Measurements from ENCODE around the gene ADGRG6.

ADGRG6 gene

DNA sequence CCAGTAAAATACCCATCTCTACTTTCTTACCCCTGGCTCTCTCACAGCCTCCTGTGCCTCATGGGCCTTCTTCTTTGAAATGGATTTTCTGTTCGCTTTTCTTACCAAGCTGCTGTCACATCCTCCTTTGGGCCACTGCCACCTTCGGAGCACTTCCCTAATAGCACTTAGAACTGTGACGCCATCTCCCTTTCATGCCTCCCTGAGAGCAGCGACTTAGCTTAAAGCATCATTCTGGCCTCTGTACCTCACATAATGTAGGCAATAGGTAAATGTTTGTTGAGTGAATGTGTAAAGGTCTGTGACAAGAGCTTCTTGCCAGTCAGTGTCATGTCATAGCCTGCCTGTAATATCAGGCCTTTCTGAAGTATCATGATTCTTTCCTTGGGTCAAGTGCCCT is 78.8 kb downstream of the ADGRG6 start:
- no peak overlapping the region for H3K9ac ChIP-seq (ENCODE audit: insufficient read length)
- no peak for DNase-seq (ENCODE audit: low read depth, low spot score)
- no peak for TF ChIP-seq EZH2 (IDR thresholded peaks at IDR 0.05)
- no peak for TF ChIP-seq POLR2AphosphoS5 (IDR thresholded peaks at IDR 0.05; ENCODE audit: borderline replicate concordance, low read depth, low read length)
- no peak for TF ChIP-seq FOXP2 (optimal IDR thresholded peaks at IDR 0.05; ENCODE audit: control extremely low read depth, extremely low read length, insufficient read depth)
- no peaks in the 10 kb centered on the region for H3K9me3 ChIP-seq (ENCODE audit: low read depth, low read length)
- H3K4me3 ChIP-seq = no peak overlapping the region
- no peaks in the 10 kb centered on the region for H3K36me3 ChIP-seq (ENCODE audit: insufficient read depth, low read length)
- no peak overlapping the region for H3K27ac ChIP-seq

DNA sequence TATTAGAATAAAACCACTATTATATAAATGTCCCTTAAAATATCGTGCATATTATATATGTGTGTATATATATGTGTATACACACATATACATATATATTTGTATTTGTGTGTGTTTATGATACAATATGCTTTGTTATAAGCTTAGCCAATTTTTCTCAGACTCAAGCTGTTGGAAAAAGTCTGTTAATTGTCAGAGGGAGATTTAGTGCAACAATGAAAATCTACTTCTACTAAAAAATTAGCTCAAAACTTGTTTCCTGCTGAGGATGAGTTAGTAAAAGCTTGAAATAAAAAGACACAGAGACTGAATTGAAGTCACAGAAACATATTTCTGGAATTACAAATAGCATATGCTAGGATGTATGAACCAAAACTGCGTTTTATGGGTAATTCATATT is 79.4 kb downstream of the ADGRG6 start:
- no peaks in the 10 kb centered on the region for H3K9me3 ChIP-seq (ENCODE audit: low read depth, low read length)
- TF ChIP-seq POLR2AphosphoS5 (IDR thresholded peaks at IDR 0.05; ENCODE audit: borderline replicate concordance, low read depth, low read length) (no peak), EZH2 (IDR thresholded peaks at IDR 0.05) (no peak), FOXP2 (optimal IDR thresholded peaks at IDR 0.05; ENCODE audit: control extremely low read depth, extremely low read length, insufficient read depth) (no peak)
- DNase-seq (ENCODE audit: low read depth, low spot score) = no peak
- no peak overlapping the region for H3K4me3 ChIP-seq
- no peak overlapping the region for H3K9ac ChIP-seq (ENCODE audit: insufficient read length)
- no peaks in the 10 kb centered on the region for H3K36me3 ChIP-seq (ENCODE audit: insufficient read depth, low read length)
- H3K27ac ChIP-seq = no peak overlapping the region

DNA sequence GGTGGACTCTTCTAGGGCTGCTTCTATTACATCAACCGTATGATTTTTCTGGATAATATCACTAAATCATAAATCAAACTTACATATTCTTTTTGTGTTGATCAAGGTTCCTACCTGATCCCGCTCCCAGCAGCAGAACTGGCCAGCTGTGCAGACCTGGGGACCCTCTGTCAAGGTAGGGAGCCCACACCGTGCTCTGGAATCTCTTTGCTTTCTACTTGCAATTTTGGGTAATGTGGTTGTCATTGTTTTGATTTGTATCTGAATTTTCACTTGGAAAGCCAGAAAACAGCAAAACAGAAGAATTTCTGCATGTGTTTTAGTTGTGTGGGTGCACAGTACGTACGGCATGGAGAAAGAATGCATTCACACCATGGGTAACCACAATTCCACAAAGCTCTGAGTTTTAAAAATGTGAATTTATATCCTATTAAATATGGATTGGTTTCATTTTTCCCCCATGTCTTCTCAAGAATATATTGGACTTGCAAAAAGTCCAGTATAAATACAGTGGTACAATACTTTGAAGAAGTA is 80.1 kb downstream of the ADGRG6 start:
- H3K36me3 ChIP-seq (ENCODE audit: insufficient read depth, low read length) = no peaks in the 10 kb centered on the region
- DNase-seq (ENCODE audit: low read depth, low spot score) = no peak
- H3K4me3 ChIP-seq = no peak overlapping the region
- H3K9ac ChIP-seq (ENCODE audit: insufficient read length) = no peak overlapping the region
- TF ChIP-seq EZH2 (IDR thresholded peaks at IDR 0.05) = no peak
- TF ChIP-seq FOXP2 (optimal IDR thresholded peaks at IDR 0.05; ENCODE audit: control extremely low read depth, extremely low read length, insufficient read depth) = no peak
- no peak for TF ChIP-seq POLR2AphosphoS5 (IDR thresholded peaks at IDR 0.05; ENCODE audit: borderline replicate concordance, low read depth, low read length)
- H3K27ac ChIP-seq = no peak overlapping the region
- H3K9me3 ChIP-seq (ENCODE audit: low read depth, low read length) = no peaks in the 10 kb centered on the region

DNA sequence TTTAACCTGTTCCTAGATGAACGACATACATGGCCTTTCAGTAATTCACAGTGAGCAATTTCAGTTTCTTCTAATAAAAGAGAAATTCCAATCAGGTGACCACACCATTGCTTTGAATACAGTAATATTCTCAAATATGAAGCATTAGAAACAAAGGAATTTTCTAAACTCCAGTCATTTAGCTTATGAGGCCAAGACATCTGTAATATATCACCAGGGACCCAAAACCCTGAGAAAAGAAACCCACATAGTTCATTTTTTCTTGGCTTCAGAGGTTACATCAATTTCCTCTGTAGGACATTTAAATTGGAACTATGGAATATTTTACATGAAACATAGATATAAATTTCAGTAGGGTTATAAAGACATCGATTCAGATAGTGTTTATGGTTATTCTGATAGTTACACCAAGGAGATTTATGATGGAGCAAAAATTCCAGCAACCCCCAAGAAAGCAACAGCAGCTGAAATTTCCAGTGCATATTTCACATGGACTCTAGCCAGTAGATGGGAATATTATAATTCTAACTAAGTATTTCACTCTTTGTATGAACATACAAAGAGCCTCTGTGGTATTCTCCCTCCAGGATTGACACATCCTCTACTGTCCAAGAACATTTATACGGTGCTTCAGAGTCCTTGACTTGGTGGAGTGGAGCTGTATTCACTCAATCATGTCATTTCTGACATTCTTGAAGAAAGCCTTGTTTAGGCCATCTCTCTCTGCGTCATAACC is 82.9 kb downstream of the ADGRG6 start:
- no peak for DNase-seq (ENCODE audit: low read depth, low spot score)
- Histone ChIP-seq H3K36me3 (ENCODE audit: insufficient read depth, low read length) (no peaks in the 10 kb centered on the region), H3K9me3 (ENCODE audit: low read depth, low read length) (no peaks in the 10 kb centered on the region), H3K9ac (ENCODE audit: insufficient read length) (no peak overlapping the region), H3K4me3 (no peak overlapping the region), H3K27ac (no peak overlapping the region)
- no peak for TF ChIP-seq FOXP2 (optimal IDR thresholded peaks at IDR 0.05; ENCODE audit: control extremely low read depth, extremely low read length, insufficient read depth)
- TF ChIP-seq POLR2AphosphoS5 (IDR thresholded peaks at IDR 0.05; ENCODE audit: borderline replicate concordance, low read depth, low read length) = no peak
- TF ChIP-seq EZH2 (IDR thresholded peaks at IDR 0.05) = no peak

DNA sequence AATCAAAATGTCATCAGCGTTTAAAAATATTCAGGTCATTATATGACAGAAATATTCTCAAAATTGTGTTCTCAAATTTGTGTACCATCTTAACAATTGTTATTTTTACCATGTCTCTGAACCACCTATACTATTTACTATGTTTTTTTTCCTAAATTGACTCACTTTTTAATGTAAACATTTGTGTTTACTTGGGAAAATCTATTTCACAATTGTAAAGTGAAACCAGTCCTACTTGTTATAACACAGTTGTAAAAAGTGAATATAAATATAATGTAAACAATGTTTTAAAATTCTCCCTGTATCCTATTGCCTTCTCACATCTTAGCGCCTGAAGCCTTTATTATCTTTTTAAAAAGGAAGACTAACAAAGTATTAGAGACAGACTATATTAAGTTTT is 83.5 kb downstream of the ADGRG6 start:
- DNase-seq (ENCODE audit: low read depth, low spot score) = no peak
- Histone ChIP-seq H3K4me3 (no peak overlapping the region), H3K36me3 (ENCODE audit: insufficient read depth, low read length) (no peaks in the 10 kb centered on the region), H3K27ac (no peak overlapping the region), H3K9me3 (ENCODE audit: low read depth, low read length) (no peaks in the 10 kb centered on the region), H3K9ac (ENCODE audit: insufficient read length) (no peak overlapping the region)
- TF ChIP-seq FOXP2 (optimal IDR thresholded peaks at IDR 0.05; ENCODE audit: control extremely low read depth, extremely low read length, insufficient read depth) (no peak), EZH2 (IDR thresholded peaks at IDR 0.05) (no peak), POLR2AphosphoS5 (IDR thresholded peaks at IDR 0.05; ENCODE audit: borderline replicate concordance, low read depth, low read length) (no peak)

DNA sequence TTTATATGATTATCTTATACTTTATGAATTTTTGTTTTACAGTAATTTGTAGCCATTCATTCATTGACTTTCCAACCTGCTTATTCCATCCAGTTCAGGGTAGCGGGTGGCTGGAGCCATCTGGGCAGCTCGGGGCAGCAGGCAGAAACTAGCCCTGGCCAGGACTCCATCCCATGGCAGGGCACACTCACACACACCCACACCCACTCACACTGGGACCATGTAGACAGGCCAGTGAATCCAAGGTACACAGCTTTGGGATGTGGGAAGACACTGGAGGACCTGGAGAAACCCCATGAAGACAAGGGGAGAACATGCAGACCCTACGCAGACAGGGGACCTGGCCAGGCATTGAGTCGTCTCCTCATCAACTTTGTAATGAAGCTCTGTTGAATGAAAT is 84.8 kb downstream of the ADGRG6 start:
- TF ChIP-seq EZH2 (IDR thresholded peaks at IDR 0.05) = no peak
- no peak for TF ChIP-seq POLR2AphosphoS5 (IDR thresholded peaks at IDR 0.05; ENCODE audit: borderline replicate concordance, low read depth, low read length)
- TF ChIP-seq FOXP2 (optimal IDR thresholded peaks at IDR 0.05; ENCODE audit: control extremely low read depth, extremely low read length, insufficient read depth) = no peak

DNA sequence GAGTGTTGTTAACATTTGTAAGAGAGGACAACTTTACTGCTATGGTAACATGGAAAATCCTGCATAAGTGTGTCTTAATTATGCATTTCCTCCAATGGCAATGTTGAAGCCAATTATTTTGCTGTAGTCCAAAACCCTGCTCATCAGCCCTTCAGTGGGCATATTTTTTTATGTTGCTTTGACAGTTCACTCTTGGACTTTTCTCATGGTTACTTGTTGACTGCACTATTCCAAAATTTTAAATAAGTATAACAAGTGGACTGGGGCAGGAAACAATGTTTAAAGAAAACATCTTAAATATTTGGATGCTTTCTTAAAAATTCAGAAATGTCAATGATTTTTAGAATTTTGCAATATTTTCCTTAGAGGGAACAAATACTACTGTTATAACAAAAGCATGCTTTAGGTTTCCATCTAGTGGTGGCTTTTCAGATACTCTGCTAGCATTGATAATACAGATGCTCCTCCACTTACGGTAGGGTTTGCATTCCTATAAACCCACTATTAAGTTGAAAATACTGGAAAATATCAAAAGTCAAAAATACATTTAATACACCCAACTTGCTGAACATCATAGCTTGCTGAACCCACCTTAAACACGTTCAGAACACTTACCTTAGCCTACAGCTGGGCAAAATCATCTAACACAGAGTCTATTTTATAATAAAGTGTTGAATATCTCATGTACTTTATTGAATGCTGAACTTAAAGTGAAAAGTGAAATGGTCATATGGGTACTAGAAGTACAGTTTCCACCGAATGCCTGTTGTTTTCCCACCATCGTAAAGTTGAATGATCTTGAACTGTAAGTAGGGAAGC is 86.4 kb downstream of the ADGRG6 start:
- Histone ChIP-seq H3K9ac (ENCODE audit: insufficient read length) (peak overlapping the region; percentile 19), H3K27ac (0 out of 2 replicates have a peak overlapping the region, but pooled peaks have one; percentile 67), H3K4me3 (peak overlapping the region; percentile 51), H3K36me3 (ENCODE audit: insufficient read depth, low read length) (no peaks in the 10 kb centered on the region), H3K9me3 (ENCODE audit: low read depth, low read length) (no peaks in the 10 kb centered on the region)
- TF ChIP-seq POLR2AphosphoS5 (IDR thresholded peaks at IDR 0.05; ENCODE audit: borderline replicate concordance, low read depth, low read length) (no peak), FOXP2 (optimal IDR thresholded peaks at IDR 0.05; ENCODE audit: control extremely low read depth, extremely low read length, insufficient read depth) (no peak), EZH2 (IDR thresholded peaks at IDR 0.05) (no peak)
- peak; percentile 61 for DNase-seq (ENCODE audit: low read depth, low spot score)

More for the DNA sequence above, 84.8 kb downstream of the ADGRG6 start:
- no peak for DNase-seq (ENCODE audit: low read depth, low spot score)
- Histone ChIP-seq H3K27ac (no peak overlapping the region), H3K9me3 (ENCODE audit: low read depth, low read length) (no peaks in the 10 kb centered on the region), H3K9ac (ENCODE audit: insufficient read length) (no peak overlapping the region), H3K36me3 (ENCODE audit: insufficient read depth, low read length) (no peaks in the 10 kb centered on the region), H3K4me3 (no peak overlapping the region)

DNA sequence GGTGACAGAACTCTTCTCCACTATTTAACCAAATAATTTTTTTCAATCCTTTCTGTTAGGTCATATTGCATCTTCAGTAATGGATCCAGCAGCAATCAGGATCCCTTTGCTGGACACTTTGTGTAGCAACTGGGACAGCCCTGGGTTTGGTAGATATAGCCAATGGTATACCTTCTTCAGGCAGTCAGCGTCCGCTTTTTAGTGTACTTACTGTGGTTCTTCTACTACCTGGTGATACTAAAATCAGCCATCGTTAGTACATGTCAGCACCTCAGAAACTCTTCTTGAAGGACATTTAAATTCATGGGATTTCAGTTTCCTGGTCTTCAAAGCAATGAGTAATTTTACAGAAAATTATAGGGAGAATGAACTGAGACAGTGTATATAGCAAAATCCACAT is 93.5 kb downstream of the ADGRG6 start:
- TF ChIP-seq POLR2AphosphoS5 (IDR thresholded peaks at IDR 0.05; ENCODE audit: borderline replicate concordance, low read depth, low read length) = no peak
- TF ChIP-seq FOXP2 (optimal IDR thresholded peaks at IDR 0.05; ENCODE audit: control extremely low read depth, extremely low read length, insufficient read depth) = no peak
- no peak for TF ChIP-seq EZH2 (IDR thresholded peaks at IDR 0.05)
- Histone ChIP-seq H3K9ac (ENCODE audit: insufficient read length) (no peak overlapping the region), H3K9me3 (ENCODE audit: low read depth, low read length) (no peaks in the 10 kb centered on the region), H3K36me3 (ENCODE audit: insufficient read depth, low read length) (no peaks in the 10 kb centered on the region), H3K27ac (peak overlapping the region; percentile 75), H3K4me3 (no peak overlapping the region)
- no peak for DNase-seq (ENCODE audit: low read depth, low spot score)

All from SK-N-MC (cell line).